IMR-90 (cell line): ENCODE data around the gene USP10. TPM values are rescaled to one million over a fixed set of nuclear protein-coding genes. Genes with fewer than 3 reads are reported as not detected.

Source experiments
- ATAC-seq: fragments of 200-7000 bp; cut with Tn5 transposase; 2 replicates; pipeline ENCODE4 v1.9.1; 2020; ENCODE audit warnings: low read depth, mild to moderate bottlenecking, moderate library complexity
- BruUV-seq: library from RNA; stranded (reverse); fragments of 400-500 nt; replicated peaks from 2 replicates; lab custom pipeline; 2021; lab: Mats Ljungman, UMichigan
- CTCF ChIA-PET: fragments of 300-600 bp; formaldehyde crosslinking; extraction: SDS; loops from one replicate; lab custom pipeline; 2021; ENCODE audit warnings: antibody characterized with exemption; lab: Yijun Ruan, JAX
- POLR2A ChIA-PET: fragments of 300-600 bp; sonication (Branson Sonifier 250); formaldehyde crosslinking; loops from one replicate; lab custom pipeline; 2022; ENCODE audit warnings: antibody characterized with exemption; ENCODE audit not compliant: unreplicated experiment; lab: Charles Lee
- DNase-seq: peaks from one replicate; pipeline ENCODE4 v3.0.0; 2013
- H2AFZ ChIP-seq: replicated peaks from 2 replicates; pipeline ENCODE3; 2013; ENCODE audit warnings: low read length, mild to moderate bottlenecking; ENCODE audit not compliant: poor library complexity
- H2AK5ac ChIP-seq: 2 replicates; pipeline ENCODE4 v1.6.1; 2013; ENCODE audit warnings: low read depth, low read length, inconsistent platforms
- H2AK9ac ChIP-seq: replicated peaks from 2 replicates; pipeline ENCODE3; 2013; ENCODE audit warnings: mild to moderate bottlenecking, low read depth, low read length, moderate library complexity; ENCODE audit not compliant: poor library complexity
- H2BK120ac ChIP-seq: 2 replicates; pipeline ENCODE4 v1.6.1; 2013; ENCODE audit warnings: low read depth, low read length, inconsistent platforms
- H2BK15ac ChIP-seq: 3 replicates; pipeline ENCODE4 v1.6.1; 2013; ENCODE audit warnings: low read depth, low read length, inconsistent platforms
- H2BK20ac ChIP-seq: 2 replicates; pipeline ENCODE4 v1.6.1; 2013; ENCODE audit warnings: low read depth, mild to moderate bottlenecking, inconsistent platforms, low read length, moderate library complexity
- H2BK5ac ChIP-seq: 2 replicates; pipeline ENCODE4 v1.6.1; 2013; ENCODE audit warnings: mild to moderate bottlenecking, low read depth, low read length, inconsistent platforms; ENCODE audit not compliant: poor library complexity, severe bottlenecking
- H3K14ac ChIP-seq: replicated peaks from 2 replicates; pipeline ENCODE4 v1.6.1; 2013; ENCODE audit warnings: low read depth, low read length, inconsistent platforms
- H3K18ac ChIP-seq: 2 replicates; pipeline ENCODE4 v1.6.1; 2013; ENCODE audit warnings: low read depth, low read length, control low read depth
- H3K23ac ChIP-seq: 2 replicates; pipeline ENCODE4 v1.6.1; 2013; ENCODE audit warnings: low read depth, low read length, inconsistent platforms
- H3K27ac ChIP-seq: 2 replicates; pipeline ENCODE4 v1.5.1; 2013; ENCODE audit warnings: mild to moderate bottlenecking, control low read depth, low read length; ENCODE audit not compliant: insufficient read depth
- H3K27me3 ChIP-seq: 2 replicates; pipeline ENCODE4 v1.6.1; 2013; ENCODE audit warnings: low read length; ENCODE audit not compliant: control insufficient read depth, insufficient read depth
- H3K36me3 ChIP-seq: 2 replicates; pipeline ENCODE4 v1.6.1; 2013; ENCODE audit warnings: low read length, mixed read lengths; ENCODE audit not compliant: control insufficient read depth, insufficient read depth
- H3K4ac ChIP-seq: 2 replicates; pipeline ENCODE4 v1.6.1; 2013; ENCODE audit warnings: low read depth, low read length, inconsistent platforms
- H3K4me1 ChIP-seq: 2 replicates; pipeline ENCODE4 v1.6.1; 2013; ENCODE audit warnings: low read length, mixed read lengths; ENCODE audit not compliant: control insufficient read depth, insufficient read depth
- H3K4me2 ChIP-seq: 2 replicates; pipeline ENCODE4 v1.6.1; 2013; ENCODE audit warnings: low read depth, mild to moderate bottlenecking, control low read depth, low read length, moderate library complexity
- H3K4me3 ChIP-seq: 2 replicates; pipeline ENCODE4 v1.5.1; 2013; ENCODE audit warnings: low read depth, mild to moderate bottlenecking, control low read depth, low read length, moderate library complexity; ENCODE audit not compliant: insufficient read depth
- H3K56ac ChIP-seq: 2 replicates; pipeline ENCODE4 v1.6.1; 2013; ENCODE audit warnings: low read length, inconsistent platforms; ENCODE audit not compliant: insufficient read depth; ENCODE audit errors: extremely low read depth
- H3K79me1 ChIP-seq, 2 experiments: 2 replicates each; pipeline ENCODE4 v1.6.1; 2013; ENCODE audit warnings: low read length in 2 of 2, inconsistent platforms in 1 of 2, low read depth in 1 of 2
- H3K9ac ChIP-seq: 2 replicates; pipeline ENCODE4 v1.6.1; 2013; ENCODE audit warnings: low read depth, low read length, control low read depth
- H3K9me1 ChIP-seq: 2 replicates; pipeline ENCODE4 v1.6.1; 2013; ENCODE audit warnings: low read length, inconsistent platforms; ENCODE audit not compliant: insufficient read depth
- H3K9me3 ChIP-seq: 2 replicates; pipeline ENCODE4 v1.6.1; 2013; ENCODE audit warnings: low read length; ENCODE audit not compliant: control insufficient read depth, insufficient read depth
- H4K20me1 ChIP-seq: 2 replicates; pipeline ENCODE4 v1.6.1; 2013; ENCODE audit warnings: low read length, inconsistent platforms; ENCODE audit not compliant: insufficient read depth
- H4K5ac ChIP-seq: 2 replicates; pipeline ENCODE4 v1.6.1; 2013; ENCODE audit warnings: mild to moderate bottlenecking, low read depth, low read length, control low read depth
- H4K8ac ChIP-seq, 2 experiments: 2 replicates each; pipeline ENCODE4 v1.6.1; 2013; ENCODE audit warnings: low read depth in 2 of 2, low read length in 2 of 2, control low read depth in 1 of 2, inconsistent platforms in 1 of 2
- H4K91ac ChIP-seq: 2 replicates; pipeline ENCODE4 v1.6.1; 2013; ENCODE audit warnings: low read depth, low read length, inconsistent platforms; ENCODE audit not compliant: insufficient read depth
- BHLHE40 ChIP-seq: fragments of 150-350 bp; IDR thresholded peaks from 2 replicates; pipeline ENCODE4 v1.6.1; 2016; ENCODE audit warnings: mild to moderate bottlenecking, low read depth, low read length
- CHD1 ChIP-seq: IDR thresholded peaks from 2 replicates; pipeline ENCODE4 v1.6.1; 2012; ENCODE audit warnings: low read depth, low read length, improper control_type of control experiment
- FOS ChIP-seq: fragments of 150-350 bp; IDR thresholded peaks from 2 replicates; pipeline ENCODE4 v1.6.1; 2016; ENCODE audit warnings: low read depth, low read length
- NFE2L2 ChIP-seq: fragments of 150-350 bp; IDR thresholded peaks from 2 replicates; pipeline ENCODE4 v1.6.1; 2016; ENCODE audit warnings: low read depth, mild to moderate bottlenecking, low read length
- RAD21 ChIP-seq: IDR thresholded peaks from 2 replicates; pipeline ENCODE4 v1.6.1; 2012; ENCODE audit warnings: low read length, improper control_type of control experiment
- RFX5 ChIP-seq: IDR thresholded peaks from 2 replicates; pipeline ENCODE4 v1.8.0; 2012; ENCODE audit warnings: low read depth, mild to moderate bottlenecking, low read length, moderate library complexity
- WGBS, 2 experiments: methylation state at CpG; one replicate each; pipeline versions ENCODE4 v1.1.5 to v1.1.7; 2013; ENCODE audit warnings: missing lambda C conversion rate in 2 of 2; ENCODE audit not compliant: insufficient read length in 1 of 2; ENCODE audit errors: extremely low coverage in 2 of 2; 5-methylcytosine and 5-hydroxymethylcytosine counted together
- dilution Hi-C: fragments of 300-500 bp; cut with HindIII; formaldehyde crosslinking; loops from one replicate; pipeline ENCODE4 v1.14.3; 2018; ENCODE audit warnings: low sequenced_read_pairs; ENCODE audit not compliant: unreplicated experiment
- in situ Hi-C: fragments of 300-500 bp; cut with MboI; formaldehyde crosslinking; loops from 3 replicates; pipeline ENCODE4 v1.14.3; 2019; ENCODE audit warnings: low sequenced_read_pairs, inconsistent platforms, mixed read lengths
- intact Hi-C: fragments of 100-400 bp; cut with micrococcal nuclease; formaldehyde crosslinking; loops from 2 replicates; pipeline ENCODE4 v1.10.0; 2022
- polyA plus RNA-seq, 3 experiments: library from polyadenylated mRNA; depleted of rRNA; stranded (reverse); fragments of >200 nt; gene quantifications; 2 replicates each; pipeline ENCODE4 v1.2.3, GENCODE V29; 2012; ENCODE audit warnings: low replicate concordance in 1 of 3
- total RNA-seq: library from RNA; depleted of rRNA; stranded (reverse); fragments of >200 nt; gene quantifications from 2 replicates; pipeline ENCODE4 v1.2.3, GENCODE V29; 2012
- TF ChIP-seq, protein P1 (sequence below): fragments of 150-350 bp; IDR thresholded peaks from 2 replicates; pipeline ENCODE4 v1.6.1; 2017; ENCODE audit warnings: mild to moderate bottlenecking, antibody characterized with exemption, low read length, low read depth

The USP10 gene
- total and polyA plus RNA-seq, 2 of the 4 experiments (the other 2 are of a cell fraction) = 54.3 to 79.0 TPM

DNA sequence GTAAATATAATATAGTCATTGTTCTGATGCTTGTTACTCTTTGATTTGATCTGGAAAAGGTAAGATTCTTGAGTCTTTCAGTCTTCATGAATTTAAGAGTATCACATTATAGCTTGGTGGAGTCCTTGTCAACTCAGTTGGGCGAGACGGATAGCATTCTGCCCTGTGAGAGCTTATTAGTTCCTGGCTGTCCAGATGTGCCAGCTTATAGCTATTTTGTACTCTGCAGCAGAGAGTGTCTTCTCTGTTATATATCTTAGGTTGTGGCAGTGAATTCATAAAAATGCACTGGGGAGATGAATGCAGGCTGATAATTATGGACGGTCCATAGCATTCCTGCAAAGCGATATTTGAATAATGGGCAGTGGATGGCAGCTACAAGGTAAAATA is 69.0 kb downstream of the USP10 start:
- H3K14ac ChIP-seq = no peak overlapping the region
- no peaks in the 10 kb centered on the region for H4K20me1 ChIP-seq
- peaks cover 24% of the 10 kb centered on the region for H3K4me1 ChIP-seq
- H3K4me3 ChIP-seq = no peak overlapping the region
- peak overlapping the region; percentile 30; the same call in 1 of the 2 replicates for H3K27ac ChIP-seq
- H3K23ac ChIP-seq = no peak overlapping the region
- H2BK120ac ChIP-seq = no peak overlapping the region
- H2AK5ac ChIP-seq = no peak overlapping the region
- H2AFZ ChIP-seq = no peak overlapping the region
- no peaks in the 10 kb centered on the region for H3K9me3 ChIP-seq
- DNase-seq (no peak), ATAC-seq (no peak)
- BruUV-seq = no TSS peak
- H3K9ac ChIP-seq = no peak overlapping the region
- no peaks in the 10 kb centered on the region for H3K27me3 ChIP-seq
- CTCF ChIA-PET = interaction anchor here (0.9 to 1.0 kb wide), 2 partner anchors 12 to 31 kb away, joined by 3 read pairs; no protein-coding TSS in a partner anchor
- peaks cover 17% of the 10 kb centered on the region for H3K9me1 ChIP-seq
- no peak overlapping the region for H2BK20ac ChIP-seq
- dilution Hi-C loops (no loop called here), intact Hi-C loops (no loop called here), in situ Hi-C loops (no loop called here)
- H3K4me2 ChIP-seq = no peak overlapping the region
- H2AK9ac ChIP-seq = no peak overlapping the region
- no peak overlapping the region for H4K5ac ChIP-seq
- no peak overlapping the region for H2BK5ac ChIP-seq
- H3K56ac ChIP-seq = no peak overlapping the region
- no peak overlapping the region for H4K8ac ChIP-seq
- no peak overlapping the region for H2BK15ac ChIP-seq
- 87% methylated on average over 3 of the region's 4 CpGs; no CpG with 5 or more reads in 1 of the 2 experiments for WGBS, 2 experiments
- peaks cover 54% of the 10 kb centered on the region for H3K36me3 ChIP-seq
- POLR2A ChIA-PET = no interaction called here
- TF ChIP-seq NFE2L2 (no peak), RAD21 (no peak), FOS (no peak), CHD1 (no peak), RFX5 (no peak), BHLHE40 (no peak)
- TF ChIP-seq, protein P1, sequence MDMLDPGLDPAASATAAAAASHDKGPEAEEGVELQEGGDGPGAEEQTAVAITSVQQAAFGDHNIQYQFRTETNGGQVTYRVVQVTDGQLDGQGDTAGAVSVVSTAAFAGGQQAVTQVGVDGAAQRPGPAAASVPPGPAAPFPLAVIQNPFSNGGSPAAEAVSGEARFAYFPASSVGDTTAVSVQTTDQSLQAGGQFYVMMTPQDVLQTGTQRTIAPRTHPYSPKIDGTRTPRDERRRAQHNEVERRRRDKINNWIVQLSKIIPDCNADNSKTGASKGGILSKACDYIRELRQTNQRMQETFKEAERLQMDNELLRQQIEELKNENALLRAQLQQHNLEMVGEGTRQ = no peak
- H3K18ac ChIP-seq = no peak overlapping the region
- no peak overlapping the region for H3K4ac ChIP-seq
- peaks cover 36 to 69% of the 10 kb centered on the region in 2 experiments; a peak in 3 of 4 replicates for H3K79me1 ChIP-seq
- H4K91ac ChIP-seq = no peak overlapping the region
